GM18526 (cell line): ENCODE measurements around the gene ADAT3.

Experiments used
- POLR2A ChIP-seq: IDR thresholded peaks from 3 replicates; pipeline ENCODE4 v1.6.1; 2011; ENCODE audit not compliant: insufficient read length; ENCODE audit errors: extremely low read depth

The ADAT3 gene

DNA sequence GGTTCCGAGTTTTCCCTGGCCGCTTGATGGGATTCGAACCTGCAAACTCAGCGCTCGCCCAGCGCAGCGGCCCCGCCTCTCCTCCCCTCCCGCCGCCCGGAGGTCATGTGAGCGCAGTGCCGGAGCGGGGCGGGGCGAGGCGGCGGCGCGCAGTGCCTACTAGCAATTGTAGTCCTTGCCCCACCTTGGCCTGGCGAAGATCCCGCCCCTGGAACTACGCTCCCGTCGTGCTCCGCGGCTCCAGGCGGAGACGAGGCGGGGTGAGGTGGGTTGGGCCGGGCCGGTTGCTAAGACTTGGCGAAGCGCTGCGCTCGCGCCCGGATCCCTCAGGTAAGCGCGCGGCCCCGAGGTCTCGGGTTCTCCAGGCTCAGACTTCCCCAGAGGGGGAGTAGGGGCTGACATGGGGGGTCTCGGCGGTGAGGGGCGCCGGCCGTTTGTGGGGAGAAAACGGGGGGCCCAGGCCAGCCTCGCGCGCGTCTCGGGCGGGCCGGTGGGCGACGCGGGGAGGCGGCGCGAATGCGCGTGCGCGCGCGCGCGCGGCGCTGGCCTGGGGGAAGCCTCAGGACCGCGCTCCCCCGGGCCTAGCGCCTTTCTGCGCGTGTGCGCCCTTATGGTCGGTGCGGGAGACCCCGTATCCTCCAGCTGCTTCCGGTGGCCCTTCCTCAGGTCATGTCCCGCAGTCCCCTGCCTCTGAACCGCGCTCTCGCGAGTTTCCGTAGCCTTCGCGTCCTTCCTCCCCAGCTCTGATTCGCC is at the start of gene ADAT3, which contains the start of gene SCAMP4:
Gene ADAT3 (plus strand): TSS at position 290 of the 753 bp plus-strand sequence. CDS start 6,649 bp downstream, outside the sequence.
Gene SCAMP4 (plus strand): TSS at position 290 of the 753 bp plus-strand sequence. CDS start 9,621 bp downstream, outside the sequence.
- peak; percentile 61 for TF ChIP-seq POLR2A

DNA sequence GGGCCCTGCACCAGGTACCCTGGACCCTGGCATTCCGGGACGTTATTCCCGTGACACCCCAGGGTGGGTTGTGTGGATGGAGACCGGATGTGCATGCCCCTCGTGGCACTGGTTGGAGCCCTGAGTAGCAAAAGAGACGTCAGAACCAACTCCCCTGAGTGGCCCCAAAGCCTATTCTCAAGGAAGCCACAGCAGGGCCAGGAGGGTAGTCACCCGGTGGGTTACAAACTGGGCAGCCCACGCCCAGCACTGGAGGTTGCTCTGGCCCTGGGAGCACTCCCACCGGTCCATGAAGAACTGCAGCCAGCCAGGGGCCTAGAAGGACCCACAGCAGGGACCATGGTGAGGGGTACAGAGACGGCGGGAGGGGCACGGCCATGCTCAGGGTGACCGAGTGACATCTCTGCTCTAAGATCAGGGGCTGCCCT is 49.4 kb upstream of the ADAT3 start:
- TF ChIP-seq POLR2A = no peak

DNA sequence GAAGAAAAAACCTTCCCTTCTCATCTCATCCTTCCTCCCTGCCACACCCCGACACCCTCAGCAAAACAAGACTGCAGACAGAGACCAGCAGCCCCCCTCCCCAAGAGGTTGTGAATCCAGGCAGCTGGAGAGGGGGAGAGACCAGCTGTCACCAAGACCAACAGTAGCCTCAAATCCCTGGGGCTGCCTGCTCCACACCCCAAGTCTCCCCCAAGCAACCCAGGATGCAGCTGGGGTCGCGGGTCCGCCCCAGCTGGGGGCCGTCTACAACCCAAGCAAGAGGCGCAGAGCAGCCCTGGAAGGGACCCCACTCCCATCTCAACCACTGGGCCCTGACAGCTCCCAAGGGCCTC is 48.9 kb upstream of the ADAT3 start:
- no peak for TF ChIP-seq POLR2A

GRCh38 chr19:1856698-1857603 is 48.2 kb upstream of the ADAT3 start:
- peak; percentile 41 for TF ChIP-seq POLR2A

GRCh38 chr19:1857648-1858326 is 47.4 kb upstream of the ADAT3 start:
- no peak for TF ChIP-seq POLR2A

GRCh38 chr19:1858412-1859081 is 46.7 kb upstream of the ADAT3 start:
- TF ChIP-seq POLR2A = no peak

GRCh38 chr19:1859331-1859781 is 45.8 kb upstream of the ADAT3 start:
- TF ChIP-seq POLR2A = no peak

GRCh38 chr19:1860042-1860775 is 45.0 kb upstream of the ADAT3 start:
- no peak for TF ChIP-seq POLR2A

DNA sequence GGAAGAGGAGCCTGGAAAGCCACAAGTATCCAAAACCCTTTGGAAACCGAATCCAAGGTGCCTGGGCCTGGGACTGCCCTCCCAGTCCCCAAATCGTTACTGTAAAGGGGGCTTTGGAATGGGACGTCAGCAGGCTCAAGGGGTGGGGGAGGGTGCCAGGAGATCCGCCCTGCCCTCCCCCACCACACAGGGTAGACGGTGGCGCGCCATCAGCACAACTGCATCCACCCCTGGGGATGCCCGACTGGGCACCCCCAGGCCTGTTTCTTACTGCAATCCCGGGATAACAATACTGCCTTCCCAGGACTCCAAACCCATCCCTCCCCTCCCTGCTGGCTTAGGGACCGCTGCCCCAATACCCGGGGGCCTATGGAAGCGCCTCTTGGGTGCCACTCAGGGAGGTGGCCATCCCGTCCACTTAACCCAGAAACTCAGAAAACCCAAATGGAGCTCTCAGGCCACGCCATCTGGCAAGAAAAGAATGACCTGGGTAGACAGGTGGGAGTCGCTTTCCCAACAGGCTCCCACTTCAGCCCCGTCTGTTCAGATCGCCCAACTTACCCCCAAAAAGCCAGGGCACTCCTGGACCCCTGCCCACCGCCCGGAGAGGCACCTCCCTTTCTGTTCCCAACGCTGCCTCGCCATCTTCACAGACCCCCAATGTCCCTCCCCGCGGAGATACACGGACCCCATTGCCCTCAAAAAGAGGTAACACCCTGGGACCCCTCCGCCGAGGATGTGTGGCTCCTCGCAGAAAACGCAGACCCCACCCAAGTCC is 44.2 kb upstream of the ADAT3 start:
- TF ChIP-seq POLR2A = no peak

DNA sequence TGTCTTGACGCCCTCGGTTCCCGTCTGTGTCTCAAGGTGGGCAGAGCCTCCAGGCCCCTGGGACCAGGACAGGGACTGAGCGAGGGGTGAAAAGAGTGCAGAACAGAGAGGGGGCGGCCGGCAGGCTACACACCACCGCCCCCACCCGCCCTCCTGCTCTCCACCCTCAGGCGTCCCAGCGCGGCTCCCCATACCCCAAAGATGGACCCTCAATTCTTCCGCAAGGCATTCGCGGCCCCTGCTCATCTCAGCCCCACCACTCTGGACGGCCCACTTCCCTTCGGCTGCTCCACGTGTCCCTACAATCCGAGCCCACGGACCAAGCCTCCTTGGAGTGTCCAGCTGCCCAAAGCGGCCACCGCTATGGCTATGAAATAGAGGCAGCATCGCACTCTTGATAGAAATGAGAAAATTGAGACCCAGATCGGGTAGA is 43.6 kb upstream of the ADAT3 start:
- no peak for TF ChIP-seq POLR2A

GRCh38 chr19:1862068-1862423 is 43.2 kb upstream of the ADAT3 start:
- no peak for TF ChIP-seq POLR2A

- TF ChIP-seq POLR2A = no peak
Observed at GRCh38 chr19:1862424-1863327, 42.5 kb upstream of the ADAT3 start.

DNA sequence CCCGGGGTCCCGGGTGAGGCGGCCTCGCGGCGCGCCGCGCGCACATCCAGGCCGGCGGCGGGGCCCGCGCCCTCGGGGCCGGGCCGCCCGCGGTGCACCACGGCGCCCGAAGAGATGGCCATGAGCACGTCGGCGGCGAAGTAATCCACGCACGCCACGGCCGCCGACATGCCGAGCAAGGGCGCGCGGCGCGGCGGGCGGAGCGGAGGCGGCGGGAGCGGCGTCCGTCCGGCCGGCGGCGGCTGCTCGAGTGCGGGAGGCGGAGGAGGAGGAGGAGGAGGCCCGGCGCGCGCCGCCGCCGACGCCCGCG is 41.9 kb upstream of the ADAT3 start, which contains the start of gene KLF16:
Gene KLF16 (minus strand): TSS at position 252 of the 310 bp plus-strand sequence. CDS start 82 bp downstream, at position 170.
- peak; percentile 59 for TF ChIP-seq POLR2A
